Left cardiac atrium (tissue), 4 donors: Measurements from ENCODE around the gene PHLPP1. TPM values are rescaled to one million over a fixed set of nuclear protein-coding genes. Genes with fewer than 3 reads are reported as not detected.

ENCODE experiments used
- ATAC-seq, 2 donors: fragments of 200-7000 bp; cut with Tn5 transposase; one replicate each; pipeline ENCODE4 v1.9.1; 2020; ENCODE audit warnings: mild to moderate bottlenecking in 2 of 2, moderate library complexity in 2 of 2
- DNase-seq: peaks from one replicate; pipeline ENCODE4 v3.0.0-alpha.2; 2020
- intact Hi-C, 2 donors: fragments of 100-400 bp; cut with DNase I; formaldehyde crosslinking; loops; one replicate each; pipeline versions ENCODE4 v1.14.1 to v1.15.1; 2022 to 2023
- total RNA-seq, 2 donors: library from RNA; stranded (reverse); fragmentation: NEBNext Ultra II Directional; extraction: Animal tissue kit (Norgen Biotek cat#: 25700); gene quantifications; one replicate each; pipeline ENCODE4 v1.2.1, GENCODE V29; 2021
- donor health status: DM: no; HTN: yes; CAD: no.
- donor health status: DM: no; HTN: yes; CAD: no; lungs with severe emphysema.
- donor health status: DM: yes; HTN: yes; CAD: no.
- donor health status: Dilated cardiomyopathy.

The PHLPP1 gene
- total RNA-seq, 2 donors from 2014 or later, result 5.0 to 8.6 TPM

DNA sequence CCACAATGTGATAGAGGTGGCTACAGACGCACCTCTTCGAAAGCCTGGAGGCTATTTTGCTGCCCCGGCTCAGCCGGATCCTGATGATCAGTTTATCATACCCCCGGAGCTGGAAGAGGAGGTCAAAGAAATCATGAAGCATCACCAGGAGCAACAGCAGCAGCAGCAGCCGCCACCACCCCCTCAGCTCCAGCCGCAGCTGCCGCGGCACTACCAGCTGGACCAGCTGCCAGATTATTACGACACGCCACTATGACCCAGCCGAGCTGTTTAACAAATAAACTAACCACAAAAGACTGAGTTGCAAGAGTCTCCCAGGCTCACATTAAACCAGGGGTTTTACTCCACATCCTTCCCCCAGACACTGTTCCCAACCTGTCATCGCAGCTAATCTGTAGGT lies 263.8 kb downstream of the PHLPP1 start:
- DNase-seq (peak; percentile 37), ATAC-seq (no peak)
- intact Hi-C loops, result no loop called here

DNA sequence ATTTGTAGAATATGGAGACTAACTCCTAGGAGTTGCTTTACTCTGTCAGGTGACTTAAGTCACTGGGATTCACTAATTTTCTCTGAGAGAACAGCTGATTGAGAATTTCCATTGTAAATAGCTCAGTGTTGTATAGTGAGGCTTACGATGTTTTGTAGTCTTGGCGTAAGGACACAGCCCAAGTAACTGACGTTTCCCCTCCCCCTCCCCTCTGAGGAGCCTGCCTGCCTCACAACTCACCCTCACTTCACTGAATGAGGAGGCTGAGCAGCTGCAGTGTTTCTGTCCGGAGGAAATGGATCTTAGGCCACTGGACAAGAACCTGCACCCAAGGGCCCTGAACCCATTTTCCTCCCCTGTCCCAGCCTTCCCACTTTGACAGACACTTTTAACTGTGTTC lies 264.6 kb downstream of the PHLPP1 start:
- intact Hi-C loops, result loop anchor here in 1 of 2 donors (10.0 kb wide), 1 partner anchor 265 kb away; the partner anchor contains the start of gene PHLPP1
- ATAC-seq, result no peak

DNA sequence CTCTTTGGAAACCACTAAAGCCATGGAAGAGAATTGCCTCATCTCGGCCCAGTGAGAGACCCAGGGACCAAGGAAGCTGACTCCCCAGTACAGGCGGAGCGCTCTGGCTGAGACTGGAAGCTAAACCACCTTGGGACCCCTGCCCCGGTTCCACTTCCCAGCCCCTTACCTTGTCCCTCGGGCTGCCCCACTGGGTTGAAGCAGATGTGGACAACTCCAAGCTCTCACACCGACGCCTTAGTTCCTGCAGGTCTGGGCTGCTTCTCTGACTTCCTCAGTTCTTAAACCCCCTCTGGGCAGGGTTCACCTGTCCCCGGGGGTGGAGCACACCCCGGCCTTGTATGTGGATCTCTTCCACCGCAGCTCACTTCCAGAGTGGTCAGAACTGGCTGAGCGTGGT lies 266.2 kb downstream of the PHLPP1 start:
- no peak for ATAC-seq
- no peak for DNase-seq
- intact Hi-C loops, result loop anchor here in 1 of 2 donors (10.0 kb wide), 1 partner anchor 267 kb away; the partner anchor contains the start of gene PHLPP1

More for the DNA sequence above, 264.6 kb downstream of the PHLPP1 start:
- DNase-seq, result no peak

DNA sequence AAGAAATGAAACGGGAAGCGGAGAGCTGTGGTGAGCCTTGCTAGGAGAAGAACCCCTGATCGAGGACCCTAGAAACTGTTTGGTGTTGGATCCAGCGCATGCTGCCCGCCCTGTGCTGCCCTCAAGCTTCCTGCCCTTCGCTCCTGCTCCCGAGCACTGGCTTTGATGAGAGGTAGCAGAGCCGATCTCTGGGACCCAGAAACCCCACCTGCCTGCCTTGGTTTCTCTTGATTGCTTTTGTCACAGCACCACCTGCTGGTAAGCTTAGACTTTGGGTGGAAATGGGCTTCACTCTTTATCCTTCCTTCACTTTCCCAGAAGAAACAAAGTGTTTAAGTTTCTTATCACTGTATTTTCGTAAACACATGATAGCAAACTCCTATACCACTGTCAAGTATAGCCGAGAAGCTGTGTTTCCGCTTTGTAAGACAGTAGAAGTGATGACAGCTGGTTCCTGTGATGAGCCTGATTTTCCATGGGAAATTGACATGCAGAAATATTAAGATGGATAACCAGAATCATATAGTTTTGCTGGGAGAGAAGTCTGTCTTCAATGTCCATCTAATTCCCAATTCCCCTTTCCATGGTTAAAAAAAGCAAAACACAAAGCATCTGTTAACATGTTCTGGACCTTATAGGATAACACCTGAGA lies 267.4 kb downstream of the PHLPP1 start:
- DNase-seq (peak; percentile 54), ATAC-seq (peak; percentile 73 to 80)
- intact Hi-C loops, result loop anchor here (1.0 to 10.0 kb wide), 3 partner anchors 268 to 397 kb away; partner anchors contain the start of gene PHLPP1 (in 2 of the 2)

DNA sequence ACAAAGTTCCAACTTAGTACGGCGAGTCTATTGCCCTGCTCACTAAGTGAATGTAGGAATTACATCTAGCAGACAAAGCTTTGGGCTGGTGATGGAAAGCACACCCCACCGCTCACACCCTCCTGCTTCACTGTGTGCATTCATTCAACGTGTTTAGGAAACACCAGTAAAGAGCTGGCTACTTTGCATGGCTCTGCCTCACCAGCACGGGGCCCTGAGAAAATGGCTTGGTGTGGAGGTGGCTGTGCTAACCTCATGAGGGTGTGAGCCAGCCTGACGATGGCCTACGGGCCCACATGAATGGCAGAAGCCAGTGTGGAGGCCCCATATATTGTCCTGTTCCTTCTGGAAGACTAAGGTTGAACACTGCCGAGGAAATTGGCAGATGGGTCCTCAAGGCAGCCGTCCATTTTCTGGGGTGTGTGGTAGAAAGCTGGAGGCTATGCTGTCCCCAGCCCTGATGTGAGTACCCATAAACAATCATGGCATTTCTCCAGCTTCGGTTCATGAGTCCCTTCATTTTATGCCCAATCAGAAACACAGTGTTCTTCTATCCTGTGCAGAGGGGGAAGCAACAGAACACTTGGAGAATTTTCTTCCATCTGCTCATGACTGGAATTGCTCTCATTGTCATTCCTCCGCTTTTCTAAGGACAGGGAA lies 269.4 kb downstream of the PHLPP1 start:
- intact Hi-C loops, result loop anchor here in 1 of 2 donors (5.0 to 10.0 kb wide), 2 partner anchors 270 to 397 kb away; partner anchors contain the start of gene PHLPP1
- no peak for ATAC-seq
- no peak for DNase-seq

DNA sequence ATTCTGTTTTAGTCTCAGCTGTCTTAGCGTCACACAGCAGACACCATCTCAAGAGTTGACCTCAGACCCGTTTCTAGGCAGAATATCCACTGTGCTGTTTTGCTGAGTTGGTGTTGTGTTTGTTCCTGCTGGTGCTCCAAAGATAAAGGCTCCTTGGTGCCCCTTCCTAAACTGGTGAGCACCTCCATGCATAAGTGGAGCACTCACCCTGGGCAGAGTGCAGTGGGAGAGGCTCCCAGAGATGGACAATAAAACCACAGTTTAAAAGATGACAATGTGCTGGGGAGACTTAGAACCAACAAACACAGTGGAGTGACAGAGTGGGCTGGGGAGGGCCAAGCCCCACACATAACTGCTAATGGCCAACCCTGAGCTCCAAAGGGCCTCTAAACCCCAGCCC lies 271.1 kb downstream of the PHLPP1 start:
- intact Hi-C loops, result loop anchor here in 1 of 2 donors (5.0 to 10.0 kb wide), 2 partner anchors 272 to 399 kb away; partner anchors contain the start of gene PHLPP1
- DNase-seq (no peak), ATAC-seq (no peak)

DNA sequence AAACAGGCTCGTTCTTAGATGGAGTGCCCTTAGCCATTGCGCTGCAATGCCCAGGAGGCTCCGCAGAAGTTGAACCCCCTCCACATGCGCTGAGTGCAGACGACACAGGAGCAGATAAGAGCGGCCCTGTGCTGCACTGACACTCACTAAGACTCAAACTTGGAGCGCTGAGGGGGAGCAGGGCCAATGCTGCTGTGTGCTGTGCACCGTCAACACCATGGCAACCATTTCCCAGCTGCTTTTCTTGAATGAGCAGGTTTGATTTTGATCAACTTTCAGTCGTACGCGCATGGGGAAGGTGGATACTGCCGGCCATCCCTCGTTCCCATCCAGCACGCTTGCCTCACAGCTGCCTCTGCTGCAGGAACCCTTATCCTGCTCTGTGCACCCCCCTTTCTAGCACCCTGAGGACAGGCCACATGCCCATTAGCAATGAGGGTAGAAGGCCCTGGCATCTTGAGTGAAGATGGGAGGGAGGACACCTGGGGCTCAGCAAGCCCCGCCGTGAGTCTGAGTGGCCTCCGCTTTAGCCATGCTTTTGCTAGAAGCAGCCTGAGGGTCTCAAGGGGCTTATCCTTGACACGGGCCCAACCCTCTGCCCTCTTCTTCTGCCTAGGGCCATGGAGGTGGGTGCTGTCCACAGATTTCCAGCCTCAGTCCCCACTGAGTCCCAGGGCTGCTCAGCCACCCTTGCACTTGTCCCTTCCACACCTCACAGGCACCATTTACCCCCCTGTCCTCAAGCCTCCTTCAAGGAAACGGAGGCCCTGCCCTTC lies 271.9 kb downstream of the PHLPP1 start:
- intact Hi-C loops, result loop anchor here in 1 of 2 donors (5.0 to 10.0 kb wide), 2 partner anchors 272 to 400 kb away; partner anchors contain the start of gene PHLPP1
- no peak for ATAC-seq
- DNase-seq, result no peak

DNA sequence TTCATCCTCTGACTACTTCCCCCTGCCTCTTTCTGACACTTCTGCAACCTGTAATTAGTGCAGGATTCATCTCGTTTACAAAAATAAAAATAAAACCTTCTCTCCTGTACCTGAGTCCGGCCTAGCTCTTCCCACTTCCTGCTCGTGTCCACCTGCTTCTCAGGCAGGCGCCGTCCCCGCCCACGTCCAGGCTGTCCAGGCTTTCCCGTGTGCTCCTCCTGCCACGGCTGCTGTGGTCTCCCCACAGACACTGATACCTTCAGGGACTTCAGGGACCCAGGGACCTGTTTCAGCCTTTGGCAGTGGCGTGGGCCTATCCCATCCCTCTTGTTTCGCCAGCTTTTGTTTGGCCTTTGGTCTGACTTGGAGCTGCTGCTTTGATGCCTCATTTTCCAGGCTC lies 272.5 kb downstream of the PHLPP1 start:
- no peak for ATAC-seq
- intact Hi-C loops, result loop anchor here in 1 of 2 donors (5.0 to 10.0 kb wide), 2 partner anchors 273 to 401 kb away; partner anchors contain the start of gene PHLPP1
- DNase-seq, result no peak

DNA sequence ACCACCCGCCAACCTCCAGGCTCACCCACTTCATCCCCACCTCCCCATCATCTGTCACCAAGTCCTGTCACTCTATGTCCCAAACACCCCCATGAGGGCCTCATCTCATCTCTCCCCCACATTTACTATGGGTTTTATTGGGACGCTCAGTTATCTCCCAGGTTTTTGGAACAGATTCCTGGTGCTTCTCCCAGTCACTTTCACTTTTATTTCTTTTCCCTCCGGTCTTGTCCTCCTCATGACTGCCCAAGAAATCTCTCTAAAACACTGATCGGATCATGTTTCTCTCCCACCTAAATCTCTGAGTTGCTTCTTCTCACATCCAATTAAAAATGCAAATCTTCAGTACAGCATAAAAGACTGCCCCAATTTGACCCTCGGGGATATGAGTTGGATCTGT lies 273.1 kb downstream of the PHLPP1 start:
- ATAC-seq (no peak), DNase-seq (no peak)
- intact Hi-C loops, result loop anchor here in 1 of 2 donors (5.0 to 10.0 kb wide), 2 partner anchors 274 to 401 kb away; partner anchors contain the start of gene PHLPP1

DNA sequence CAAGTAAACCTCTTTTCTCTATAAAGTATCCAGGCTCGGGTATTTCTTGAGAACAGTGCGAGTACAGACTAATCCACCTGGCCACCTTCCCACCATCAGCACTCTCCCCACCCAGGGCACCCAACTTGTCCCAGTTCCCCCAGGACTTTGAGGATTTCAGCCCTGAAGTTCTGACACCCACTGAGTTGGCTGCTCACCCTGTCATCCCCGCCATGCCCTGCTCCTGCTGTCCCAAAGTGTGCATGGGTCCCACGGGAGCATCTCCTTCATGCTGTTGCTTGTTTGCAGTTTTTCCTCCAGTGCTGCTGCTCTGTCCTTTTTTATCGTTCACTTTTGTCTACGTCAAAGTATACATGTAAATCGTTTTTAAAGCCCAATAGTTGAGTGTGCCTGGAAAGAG lies 273.9 kb downstream of the PHLPP1 start:
- DNase-seq, result no peak
- intact Hi-C loops, result loop anchor here in 1 of 2 donors (5.0 to 10.0 kb wide), 2 partner anchors 274 to 402 kb away; partner anchors contain the start of gene PHLPP1
- no peak for ATAC-seq

DNA sequence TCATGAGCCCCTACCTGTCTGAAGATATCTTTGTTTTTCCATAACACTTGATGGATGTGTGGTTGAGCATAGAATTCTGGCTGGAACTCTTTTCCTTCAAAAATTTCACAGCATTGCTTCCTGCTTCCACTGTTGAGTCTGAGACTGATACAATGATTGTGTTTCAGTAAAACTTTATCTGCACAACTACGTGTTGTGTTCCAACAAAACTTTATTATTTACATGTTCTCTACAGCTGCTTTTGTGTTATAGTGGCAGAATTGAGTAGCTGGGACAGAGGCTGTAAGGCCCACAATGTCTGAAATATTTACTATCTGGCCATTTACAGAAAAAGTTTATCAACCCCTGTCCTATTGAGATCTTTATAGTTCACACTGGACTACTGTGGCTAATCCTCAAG lies 275.3 kb downstream of the PHLPP1 start:
- intact Hi-C loops, result no loop called here
- DNase-seq (no peak), ATAC-seq (no peak)

DNA sequence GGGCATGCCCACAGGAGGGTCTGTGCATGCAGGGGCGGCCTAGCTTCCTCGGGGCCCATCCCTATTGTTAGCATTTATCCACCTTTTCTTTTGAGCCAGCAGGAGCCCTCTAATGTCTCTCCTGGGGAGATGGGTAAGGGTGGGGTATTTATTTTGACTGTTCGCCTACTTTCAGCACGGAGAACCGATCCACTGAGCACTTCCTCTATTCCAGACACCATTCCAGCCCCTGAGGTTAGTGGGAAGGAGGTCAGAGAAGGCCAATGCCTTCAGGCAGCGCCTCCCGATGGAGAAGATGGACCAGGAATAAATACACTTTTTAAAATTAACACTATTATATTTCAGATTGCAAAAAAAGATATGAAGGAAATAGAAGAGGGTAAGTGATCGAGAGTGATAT lies 276.0 kb downstream of the PHLPP1 start:
- intact Hi-C loops, result no loop called here
- ATAC-seq (no peak), DNase-seq (no peak)

DNA sequence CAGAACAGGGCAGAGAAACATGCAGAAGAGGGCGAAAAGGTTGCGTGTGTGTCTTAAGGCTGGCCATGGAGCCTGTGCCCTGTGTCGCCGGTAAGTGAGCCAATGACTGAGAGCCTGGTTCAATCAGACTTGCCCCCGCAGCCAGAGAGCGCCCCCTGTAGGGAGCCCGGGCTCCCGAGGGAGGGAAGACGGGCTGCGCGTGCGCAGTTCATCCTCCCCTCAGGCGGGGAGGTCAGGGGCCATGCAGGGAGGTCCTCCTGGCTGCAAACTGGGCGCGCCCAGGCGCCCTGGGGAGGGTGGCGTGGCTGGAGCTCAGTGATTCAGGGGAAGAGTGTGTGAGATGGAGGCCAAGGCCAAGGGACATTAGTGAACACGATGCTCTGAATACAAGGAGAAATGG lies 276.6 kb downstream of the PHLPP1 start:
- ATAC-seq (no peak), DNase-seq (no peak)
- intact Hi-C loops, result no loop called here

DNA sequence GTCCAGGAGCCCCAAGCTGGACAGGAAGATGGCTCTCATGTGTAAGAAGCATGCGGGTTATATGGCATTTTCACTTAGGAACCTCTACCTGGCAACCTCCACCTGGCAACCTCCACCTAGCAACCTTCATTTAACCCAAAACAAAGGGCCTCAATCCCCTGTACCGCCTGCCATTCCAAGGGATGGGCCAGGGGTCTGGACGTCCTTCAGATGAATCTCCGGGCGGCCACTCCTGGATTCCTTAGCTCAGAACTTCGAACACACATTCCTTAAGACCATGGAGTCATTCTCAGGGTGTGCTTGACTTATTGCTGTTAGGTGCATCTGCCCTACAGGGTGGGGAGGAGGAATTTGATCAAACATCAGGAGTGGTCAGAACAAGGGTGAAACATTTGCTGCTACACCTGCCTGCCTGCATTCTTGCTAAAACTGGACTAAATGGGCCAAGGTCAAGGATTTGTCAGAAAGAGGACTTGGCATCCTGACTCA lies 277.6 kb downstream of the PHLPP1 start:
- DNase-seq (no peak), ATAC-seq (no peak)
- intact Hi-C loops, result no loop called here

DNA sequence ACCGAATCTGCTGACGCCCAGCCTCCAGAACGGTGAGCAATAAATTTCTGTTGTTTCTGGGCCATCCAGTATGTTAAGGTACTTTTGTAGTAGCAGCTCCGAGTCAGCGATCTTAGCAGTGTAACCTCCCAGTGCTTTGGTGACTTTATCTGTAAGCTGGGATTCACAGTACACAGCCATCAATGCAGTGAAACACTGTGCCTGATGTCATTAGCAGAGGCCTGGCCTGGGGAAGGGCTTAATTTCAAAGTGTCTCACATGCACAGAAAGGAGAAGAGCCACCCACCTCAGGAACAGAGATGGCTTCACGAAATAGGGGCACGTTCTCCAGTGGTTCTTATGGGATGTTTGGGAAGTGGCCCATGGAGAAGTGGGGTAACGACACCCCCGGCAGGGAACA lies 281.2 kb downstream of the PHLPP1 start:
- intact Hi-C loops, result no loop called here
- ATAC-seq, result no peak
- DNase-seq, result no peak

DNA sequence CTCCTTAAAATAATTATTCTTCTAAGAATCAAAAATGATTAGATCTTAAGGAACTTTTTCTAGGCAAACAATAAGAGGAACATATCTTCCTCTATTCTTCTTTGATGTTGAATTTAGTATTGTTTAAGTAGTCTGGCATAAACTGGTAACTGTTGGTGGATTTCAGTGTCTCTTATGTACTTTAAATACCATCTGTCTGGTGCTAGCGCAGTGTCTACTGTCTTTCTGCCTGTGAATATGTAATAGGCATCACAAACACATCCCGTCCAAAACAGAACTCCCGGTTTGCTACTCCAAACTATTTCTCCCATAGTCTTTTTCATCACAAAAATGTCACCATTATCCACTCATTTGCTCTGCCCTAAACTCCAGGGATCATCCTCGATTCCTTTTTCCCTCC lies 281.7 kb downstream of the PHLPP1 start:
- intact Hi-C loops, result no loop called here
- ATAC-seq, result no peak

DNA sequence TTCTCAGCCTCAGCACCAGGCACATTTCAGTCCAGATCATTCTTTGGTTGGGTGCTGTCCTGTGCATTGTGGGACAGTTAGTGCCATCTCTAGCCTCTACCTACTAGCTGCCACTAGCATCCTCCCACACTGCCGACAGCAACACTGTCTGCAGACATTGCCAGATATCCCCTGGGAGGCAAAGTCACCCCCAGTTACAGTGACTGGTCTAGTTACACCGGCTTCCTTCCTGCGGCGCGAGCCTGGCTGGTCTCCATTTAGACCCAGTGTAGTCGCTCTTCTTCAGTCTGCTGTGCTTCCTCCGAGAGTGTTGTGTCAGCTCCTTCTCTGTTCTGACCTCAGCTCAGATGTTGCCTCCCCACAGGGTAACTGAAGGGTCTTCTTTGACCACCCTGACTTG lies 283.1 kb downstream of the PHLPP1 start:
- ATAC-seq (no peak), DNase-seq (no peak)
- intact Hi-C loops, result no loop called here

More for the DNA sequence above, 281.7 kb downstream of the PHLPP1 start:
- no peak for DNase-seq

DNA sequence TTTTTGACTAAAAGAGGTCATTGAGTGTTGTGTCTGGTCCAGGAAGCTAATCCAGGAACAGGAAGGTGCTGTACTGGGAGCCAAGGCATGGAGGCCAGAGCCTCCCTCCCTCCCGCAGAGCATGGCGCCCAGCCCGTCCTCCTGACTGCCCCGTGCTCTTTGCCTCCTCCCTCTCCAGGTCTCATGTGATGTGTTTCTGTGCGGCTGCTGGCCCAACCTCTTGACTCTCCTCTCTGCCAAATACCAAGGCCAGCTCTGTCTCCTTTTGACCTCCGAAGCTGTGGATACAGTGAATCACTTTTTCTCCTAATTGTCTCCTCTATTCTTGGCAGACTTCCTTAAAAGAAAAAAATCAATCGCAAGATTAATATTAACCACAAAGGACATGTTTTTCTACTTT lies 284.1 kb downstream of the PHLPP1 start:
- intact Hi-C loops, result no loop called here
- DNase-seq (peak; percentile 51), ATAC-seq (peak; percentile 81 to 85)

DNA sequence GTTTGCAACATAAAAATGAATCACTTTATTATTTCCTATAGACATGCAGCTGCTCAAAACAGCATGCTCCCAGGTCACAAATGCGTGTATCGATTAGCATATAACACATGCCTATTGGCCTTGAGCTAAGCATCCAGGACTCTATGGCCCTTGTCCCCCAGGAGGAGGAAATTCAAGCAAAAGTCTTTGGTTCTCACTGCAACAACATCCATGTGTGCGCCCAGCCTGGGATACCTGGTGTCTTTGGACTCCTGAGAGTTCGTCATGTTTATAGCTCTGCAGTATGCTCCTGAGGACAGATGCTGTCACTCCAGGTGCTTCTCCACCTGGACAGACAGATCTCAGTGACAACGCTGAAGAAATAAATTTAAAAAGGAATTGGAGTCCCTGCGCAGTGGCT lies 284.6 kb downstream of the PHLPP1 start:
- intact Hi-C loops, result no loop called here
- no peak for ATAC-seq
- no peak for DNase-seq
